CD4-positive, alpha-beta T cell treated with Interleukin-12 subunit alpha and Interleukin-12 subunit beta, for 1 hour (primary cell): ENCODE data around the gene UIMC1.
A peak's percentile ranks its signal among the peaks of the same experiment; 100 is the strongest.

Source experiments
- DNase-seq: peaks from one replicate; pipeline ENCODE4 v3.0.0-alpha.2; 2020

The UIMC1 gene

DNA sequence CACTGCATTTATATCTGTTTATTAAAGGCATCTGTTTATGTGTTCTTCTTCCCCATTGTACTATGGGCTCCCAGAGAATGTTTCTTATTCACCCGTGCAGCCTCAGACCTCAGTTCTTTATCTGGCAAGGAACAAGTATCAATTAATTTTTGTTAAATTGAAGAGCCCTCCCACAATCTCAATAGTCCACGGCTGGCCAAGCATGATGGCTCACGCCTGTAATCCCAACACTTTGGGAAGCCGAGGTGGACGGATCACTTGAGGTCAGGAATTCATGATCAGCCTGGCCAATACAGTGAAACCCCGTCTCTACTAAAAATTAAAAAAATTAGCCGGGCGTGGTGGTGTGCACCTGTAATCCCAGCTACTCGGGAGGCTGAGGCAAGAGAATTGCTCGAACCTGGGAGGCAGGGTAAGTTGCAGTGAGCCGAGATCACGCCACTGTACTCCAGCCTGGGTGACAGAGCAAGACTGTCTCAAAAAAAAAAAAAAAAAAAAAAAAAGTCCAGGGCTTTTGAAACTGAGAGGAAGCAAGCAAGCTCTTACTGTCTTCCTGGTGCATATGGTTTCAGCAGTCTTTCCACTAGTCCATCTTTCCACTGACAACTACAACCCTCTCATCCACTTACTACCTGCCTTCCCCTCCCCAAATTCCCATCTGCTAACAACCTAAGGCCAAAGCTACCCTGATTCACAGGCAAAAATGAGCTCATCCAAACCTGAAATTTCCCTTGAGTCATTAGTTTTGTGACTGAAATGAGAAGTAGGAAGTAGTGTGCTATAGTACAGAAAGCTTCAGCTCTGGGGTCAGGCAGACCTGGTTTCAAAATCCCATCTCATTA lies 105.1 kb downstream of the UIMC1 start:
- DNase-seq = no peak

DNA sequence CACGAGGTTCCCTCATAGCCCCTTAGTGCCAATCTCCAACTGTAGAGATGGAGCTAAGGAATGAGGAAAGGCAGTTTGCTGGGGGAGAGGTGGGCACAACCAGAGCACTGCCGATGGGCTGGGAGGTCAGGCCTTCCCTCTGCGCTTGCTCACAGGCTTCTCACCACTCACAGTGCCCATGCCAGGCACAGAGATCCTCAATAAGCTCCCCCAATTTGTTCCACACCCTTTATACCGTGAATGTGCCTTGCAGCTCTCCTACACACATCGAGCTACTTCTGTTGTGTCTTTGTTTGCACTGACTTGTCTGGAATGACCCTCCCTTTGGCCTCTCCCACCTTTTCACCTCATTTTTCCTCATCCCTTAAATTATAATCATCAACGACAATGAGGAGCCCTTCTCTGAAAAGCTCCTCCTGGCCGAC lies 105.8 kb downstream of the UIMC1 start:
- DNase-seq = no peak

DNA sequence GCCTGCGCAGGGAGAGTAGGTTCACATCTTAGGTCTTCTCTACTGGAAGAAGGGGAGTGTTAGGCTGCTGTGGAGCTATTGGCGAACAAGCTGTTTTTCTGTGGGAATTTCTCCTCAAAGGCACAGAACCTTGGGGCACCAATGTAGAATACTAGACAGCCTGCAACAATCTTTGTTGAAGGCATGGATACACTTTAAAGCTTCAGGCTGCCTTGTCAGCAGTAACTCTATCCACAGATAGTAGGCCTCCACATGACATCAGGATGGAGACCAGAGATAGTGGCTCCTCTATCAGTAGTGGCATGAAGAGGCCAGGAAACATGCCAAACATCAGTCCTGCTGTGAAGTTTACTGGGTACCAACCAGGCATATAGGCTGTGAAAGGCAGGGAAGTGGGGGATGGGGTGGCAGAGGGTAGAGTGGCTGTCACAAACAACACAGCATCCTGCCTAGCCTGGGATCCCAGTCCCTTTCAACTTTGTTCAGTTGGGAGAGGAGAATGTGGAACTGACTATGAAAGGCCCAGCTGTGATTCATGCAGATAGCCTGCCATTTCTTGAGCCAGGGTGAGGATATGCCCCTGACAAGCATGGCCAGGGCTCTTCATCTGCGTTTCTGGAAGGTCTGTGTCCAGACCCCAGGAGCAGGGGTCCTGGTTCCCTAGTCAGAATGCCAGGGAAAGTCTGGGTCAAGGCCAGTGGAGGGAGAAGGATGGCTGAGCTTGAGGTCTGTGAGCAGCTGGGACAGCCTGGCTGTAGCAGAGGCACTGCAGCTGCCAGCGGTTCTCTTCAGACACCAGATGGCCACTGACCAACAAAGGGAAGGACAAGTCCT lies 106.4 kb downstream of the UIMC1 start:
- no peak for DNase-seq

GRCh38 chr5:176899296-176899891 lies 107.2 kb downstream of the UIMC1 start, which contains the start of gene HK3:
Gene HK3 (minus strand): TSS chr5:176899346. CDS start chr5:176896159, 3,187 bp downstream.
- peak; percentile 7 for DNase-seq

GRCh38 chr5:176897263-176897662 lies 109.3 kb downstream of the UIMC1 start:
- DNase-seq = no peak

DNA sequence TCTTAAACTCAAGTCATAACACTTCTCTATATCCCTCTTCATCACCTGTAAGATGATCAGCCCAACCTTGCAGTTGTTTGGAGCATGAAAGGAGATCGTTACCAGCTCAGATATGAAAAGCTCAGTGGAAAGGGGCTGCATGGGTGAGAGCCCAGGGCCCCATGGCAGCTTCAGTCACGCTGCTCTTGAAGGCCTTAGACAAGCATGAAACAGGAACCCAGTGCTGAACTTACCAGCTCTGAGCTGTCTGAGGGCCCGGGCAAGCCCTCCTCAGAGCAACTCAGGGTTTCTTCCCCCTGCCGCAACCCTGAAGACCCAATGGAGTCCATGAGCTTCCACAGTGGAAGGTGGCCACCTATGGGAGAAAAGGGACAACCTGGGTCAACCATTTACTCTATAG lies 110.7 kb downstream of the UIMC1 start:
- DNase-seq = no peak

DNA sequence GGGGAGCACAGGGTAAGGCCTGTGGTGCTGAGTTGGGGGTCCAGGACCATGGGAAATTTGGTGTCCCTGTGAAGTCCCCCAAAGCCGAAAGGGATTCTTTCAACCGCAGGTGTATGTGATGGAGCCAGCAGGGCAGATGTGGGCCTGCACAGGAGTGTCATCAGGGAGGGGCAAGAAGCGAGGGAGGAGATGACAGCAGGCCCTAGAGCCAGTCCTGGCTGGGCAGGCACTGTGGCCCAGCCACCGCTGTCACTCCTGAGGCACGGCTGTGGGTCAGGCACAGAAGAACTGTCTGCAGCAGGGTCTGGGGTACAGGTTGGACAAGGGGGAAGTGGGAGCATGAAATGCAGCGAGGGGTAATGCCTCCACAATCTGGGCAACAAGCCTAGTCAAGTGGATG lies 112.3 kb downstream of the UIMC1 start:
- no peak for DNase-seq

DNA sequence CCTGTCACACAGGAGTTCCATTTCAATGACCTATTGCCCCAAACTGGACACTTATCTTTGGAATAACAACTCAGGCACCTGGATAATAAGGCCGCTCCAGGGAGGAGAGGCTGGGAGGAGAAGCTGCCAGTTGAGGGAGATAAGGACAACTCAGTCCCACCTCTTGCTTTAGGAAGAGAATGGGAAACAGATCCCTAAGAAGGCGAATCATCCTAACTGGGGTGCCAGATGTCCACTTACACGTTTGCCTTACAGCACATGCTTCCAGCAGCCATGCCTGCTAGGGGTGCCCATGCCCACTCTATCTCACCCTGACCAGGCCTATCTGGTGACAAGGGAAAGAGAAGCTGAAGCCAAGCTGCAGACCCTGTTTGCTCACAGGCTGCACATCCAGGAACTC lies 113.9 kb downstream of the UIMC1 start:
- no peak for DNase-seq

DNA sequence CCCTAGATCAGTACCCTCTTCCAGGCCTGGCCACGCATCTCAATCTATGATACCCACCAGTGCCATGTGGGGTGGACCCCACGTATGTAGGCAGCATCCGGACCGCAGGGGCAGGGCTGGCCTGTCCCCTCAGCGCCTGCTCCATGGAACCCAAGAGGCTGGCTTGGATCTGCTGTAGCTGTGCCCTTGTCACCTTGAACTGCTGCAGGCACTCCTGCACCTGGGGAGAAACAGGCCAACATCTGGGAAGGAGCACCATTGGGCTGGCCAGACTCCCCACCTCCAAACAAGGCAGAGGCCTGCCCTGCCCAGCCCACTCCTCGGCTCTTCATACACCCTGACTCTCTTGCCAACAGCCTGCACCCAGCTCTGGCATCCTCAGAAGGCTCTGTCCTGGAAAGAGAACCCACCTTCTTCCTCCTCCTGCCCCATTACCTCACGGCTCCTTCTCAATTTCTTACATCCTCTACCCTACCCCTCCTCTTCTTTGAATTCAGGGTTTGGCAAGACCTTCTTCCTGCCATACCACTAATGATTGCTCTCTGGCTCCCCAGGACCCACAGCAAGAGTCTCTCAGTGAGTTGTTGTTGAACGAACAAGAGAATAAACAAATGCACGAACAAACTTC lies 115.1 kb downstream of the UIMC1 start:
- no peak for DNase-seq

- no peak for DNase-seq
Observed at GRCh38 chr5:176890455-176891330, 115.9 kb downstream of the UIMC1 start.

DNA sequence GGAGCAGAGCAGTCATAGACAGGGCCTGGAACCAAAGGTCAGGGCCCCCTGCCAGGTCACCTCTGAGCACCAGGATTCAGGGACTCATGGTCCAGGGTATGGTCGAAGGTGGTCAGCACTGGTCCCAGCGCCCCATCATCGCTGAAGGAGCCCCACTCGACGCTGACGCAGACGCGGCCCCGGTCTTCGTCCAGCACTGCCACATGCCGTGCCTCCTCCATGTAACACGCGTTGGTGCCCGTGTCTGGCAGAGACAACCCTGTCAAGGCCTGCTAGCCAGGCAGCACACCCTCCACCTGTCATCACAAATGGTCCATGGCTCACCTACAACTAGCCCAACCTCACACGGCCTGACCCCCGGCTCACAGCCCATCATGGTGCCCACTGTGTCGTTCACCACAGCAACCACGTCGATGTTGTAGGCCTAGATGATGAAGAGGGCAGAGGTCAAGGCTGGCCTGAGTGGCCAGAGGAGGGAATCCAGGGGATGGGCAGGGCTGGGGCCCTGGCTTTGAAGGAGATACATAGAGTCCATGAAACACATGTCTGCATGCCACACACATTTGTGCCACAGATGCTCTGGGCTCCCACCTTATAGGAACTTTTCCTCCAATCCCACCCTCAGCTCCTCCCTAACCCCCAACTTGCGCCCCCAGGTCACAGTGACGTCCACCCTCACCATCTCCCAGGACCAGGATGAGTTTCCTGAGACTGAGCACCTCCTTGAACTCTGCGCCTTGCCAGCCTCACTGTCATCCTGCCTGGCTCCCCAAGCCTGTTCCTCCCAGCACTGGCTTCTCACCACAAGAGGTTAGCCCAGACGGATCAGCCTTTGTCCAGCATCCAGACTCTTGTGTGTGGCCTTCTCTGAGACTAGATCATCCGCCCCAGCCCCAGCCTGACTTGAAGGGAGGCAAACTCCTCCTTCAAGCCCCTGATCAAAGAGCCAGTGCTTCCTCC lies 117.0 kb downstream of the UIMC1 start:
- no peak for DNase-seq

GRCh38 chr5:176888865-176889165 lies 117.8 kb downstream of the UIMC1 start:
- DNase-seq = no peak

DNA sequence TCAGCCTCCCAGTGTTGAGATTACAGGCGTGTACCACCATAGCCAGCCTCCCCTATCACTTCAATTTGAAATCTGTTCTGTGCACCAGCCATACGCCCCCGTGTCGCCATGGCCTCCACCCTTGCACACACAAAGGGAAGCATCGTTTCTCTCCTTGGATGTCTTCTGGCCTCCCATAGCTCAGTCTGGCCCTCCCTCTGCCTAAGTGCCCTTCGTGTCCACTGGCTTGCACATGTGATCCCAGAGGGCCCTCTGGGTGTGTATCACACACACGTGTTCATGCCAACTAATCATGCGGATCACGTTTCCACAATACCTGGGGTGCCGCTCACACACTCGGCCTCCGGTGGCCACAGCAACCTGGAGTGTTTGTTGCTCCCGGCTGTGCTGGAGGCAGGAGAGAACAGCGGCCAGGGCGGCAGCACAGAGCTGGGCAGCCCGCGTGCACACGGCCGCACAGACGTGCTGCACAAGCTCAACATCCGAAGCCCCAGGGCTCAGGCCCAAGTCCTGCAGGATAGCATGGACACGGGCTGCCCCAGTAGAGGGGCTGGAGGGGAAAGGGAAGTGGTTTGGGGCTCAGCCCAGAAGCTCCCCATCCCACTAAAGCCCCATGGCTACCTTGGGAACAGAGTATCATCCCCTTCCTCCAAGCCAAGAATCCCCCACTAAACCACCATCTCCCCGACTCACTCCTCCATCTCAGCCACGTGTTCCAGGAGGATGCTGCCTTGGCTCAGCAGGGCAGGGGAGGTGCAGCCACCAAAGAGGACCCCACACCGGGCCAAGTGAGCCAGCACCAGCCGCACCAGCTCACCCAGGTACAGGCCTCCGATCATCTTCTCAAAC lies 118.3 kb downstream of the UIMC1 start:
- DNase-seq = no peak

- DNase-seq = no peak
Observed at GRCh38 chr5:176887252-176887849, 119.2 kb downstream of the UIMC1 start.

DNA sequence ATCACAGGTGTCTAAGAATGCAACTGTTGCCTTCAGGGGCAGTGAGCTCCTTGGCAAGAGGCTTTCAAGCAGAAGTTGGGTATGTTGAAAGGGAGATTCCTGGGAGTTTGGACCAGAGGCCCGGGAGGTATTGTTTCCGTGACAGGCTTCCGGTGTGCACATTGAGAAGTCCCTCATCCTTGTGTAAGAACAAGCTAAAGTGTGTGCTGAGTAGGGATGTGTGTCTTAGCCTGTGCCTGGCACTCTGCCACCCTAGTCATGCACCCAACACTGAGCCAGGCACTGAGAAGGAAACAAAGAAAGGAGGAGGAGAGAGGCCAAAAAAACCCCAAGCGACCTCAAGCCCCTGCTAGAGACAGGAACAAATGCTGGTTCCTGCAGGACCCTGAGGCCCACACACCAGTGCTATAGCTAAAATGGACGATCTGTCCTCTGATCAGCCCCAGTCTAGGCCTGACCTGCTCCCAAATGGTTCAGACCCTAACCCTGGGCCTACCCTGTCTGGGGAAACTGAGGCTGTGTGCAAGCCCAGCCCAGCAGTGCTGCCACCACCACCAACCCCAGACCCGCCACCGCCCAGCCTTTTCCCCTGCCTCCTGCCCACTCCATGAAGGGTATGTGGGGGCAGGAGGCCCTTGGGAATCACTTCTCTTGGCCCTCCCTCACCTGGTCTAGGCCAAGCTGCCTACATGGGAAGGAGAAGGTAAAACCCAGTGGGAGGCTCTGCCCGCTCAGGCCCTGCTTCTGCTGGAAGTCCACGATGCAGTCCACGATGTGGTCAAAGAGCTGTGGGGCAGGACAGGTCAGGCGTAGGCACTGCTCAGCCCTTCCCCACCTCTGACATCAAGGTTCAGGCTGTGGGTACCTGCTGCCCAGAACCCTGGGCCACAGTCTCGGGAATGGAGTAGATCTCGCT lies 120.0 kb downstream of the UIMC1 start:
- DNase-seq = no peak

- DNase-seq = no peak
Observed at GRCh38 chr5:176884571-176884890, 122.0 kb downstream of the UIMC1 start.

- no peak for DNase-seq
Observed at GRCh38 chr5:176883700-176884570, 122.6 kb downstream of the UIMC1 start.

DNA sequence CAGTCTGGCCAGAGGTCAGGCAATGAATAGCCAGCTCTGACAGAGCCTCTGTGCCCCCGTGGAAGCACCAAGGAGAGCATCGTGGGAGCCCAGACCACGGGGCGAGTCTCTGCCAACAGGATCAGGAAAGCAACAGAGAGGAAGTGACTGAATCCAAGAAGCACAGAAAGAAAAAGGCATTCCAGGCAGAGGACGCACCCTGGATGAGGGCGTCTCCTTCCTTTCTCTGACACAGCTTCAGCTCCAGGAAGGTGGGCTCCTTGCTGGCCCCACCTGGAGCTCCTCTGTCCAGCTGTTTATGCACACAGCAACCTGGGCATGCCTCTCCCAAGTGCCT lies 124.0 kb downstream of the UIMC1 start:
- no peak for DNase-seq
